HuH-7 (cell line): ENCODE results near the gene ACOT11.

Experiments used
- DNase-seq: peaks from one replicate; pipeline ENCODE4 v3.0.0; 2011; ENCODE audit warnings: low spot score

The ACOT11 gene

GRCh38 chr1:54537611-54538010 is 10.4 kb upstream of the ACOT11 start:
- no peak for DNase-seq

GRCh38 chr1:54538538-54538937 is 9.5 kb upstream of the ACOT11 start:
- DNase-seq = no peak

GRCh38 chr1:54540582-54541295 is 7.3 kb upstream of the ACOT11 start:
- DNase-seq = no peak

- peak; percentile 77 for DNase-seq
Measured at GRCh38 chr1:54542120-54542961, 5.7 kb upstream of the ACOT11 start.

GRCh38 chr1:54542962-54543539 is 5.0 kb upstream of the ACOT11 start:
- peak; percentile 11 for DNase-seq

- DNase-seq = peak; percentile 8
Measured at GRCh38 chr1:54543729-54544496, 4.1 kb upstream of the ACOT11 start.

GRCh38 chr1:54545916-54546635 is 2.0 kb upstream of the ACOT11 start:
- DNase-seq = no peak

GRCh38 chr1:54546651-54547401 is 1.2 kb upstream of the ACOT11 start:
- no peak for DNase-seq

GRCh38 chr1:54548389-54549044 is 489 bp downstream of the ACOT11 start:
- DNase-seq = no peak

- peak; percentile 6 for DNase-seq
Measured at GRCh38 chr1:54549181-54549924, 1.3 kb downstream of the ACOT11 start.

- no peak for DNase-seq
Measured at GRCh38 chr1:54551891-54552290, 3.9 kb downstream of the ACOT11 start.

GRCh38 chr1:54553602-54554313 is 5.7 kb downstream of the ACOT11 start:
- no peak for DNase-seq

- DNase-seq = no peak
Measured at GRCh38 chr1:54556110-54556509, 8.1 kb downstream of the ACOT11 start.

- no peak for DNase-seq
Measured at GRCh38 chr1:54557671-54558355, 9.8 kb downstream of the ACOT11 start.

- no peak for DNase-seq
Measured at GRCh38 chr1:54558434-54559030, 10.5 kb downstream of the ACOT11 start.

GRCh38 chr1:54559111-54559548 is 11.1 kb downstream of the ACOT11 start:
- no peak for DNase-seq

GRCh38 chr1:54559771-54560231 is 11.8 kb downstream of the ACOT11 start:
- no peak for DNase-seq
